ENCODE measurements around the gene NUMB.

DNA sequence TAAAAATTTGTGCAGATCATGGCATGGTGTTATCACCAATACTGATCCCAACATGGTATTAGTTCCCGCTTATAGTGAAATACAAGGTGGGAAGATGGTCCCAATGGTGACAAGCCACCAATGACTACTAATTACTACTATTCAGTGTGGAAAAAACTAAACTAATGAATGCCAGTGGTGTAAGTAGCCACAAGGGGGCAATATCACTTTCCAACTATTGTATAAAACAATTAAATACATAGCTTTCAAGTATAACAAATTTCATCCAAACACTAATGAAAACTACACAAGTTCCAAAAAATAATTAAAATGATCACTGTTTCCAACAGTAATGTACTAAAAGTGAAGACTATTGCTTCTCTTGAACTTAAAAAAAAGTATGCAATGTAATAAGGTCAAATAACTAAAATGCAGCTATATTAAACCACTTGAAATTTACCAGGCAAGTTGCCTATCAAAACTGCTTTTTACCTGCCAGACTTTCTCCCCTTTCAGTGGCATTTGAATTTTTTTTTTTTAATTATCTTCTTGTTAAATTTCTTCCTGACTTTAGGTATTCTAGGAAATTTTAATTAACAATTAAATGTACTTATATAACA, 163.0 kb downstream of the NUMB start:
- TF ChIP-seq POLR2AphosphoS5 (IDR thresholded peaks at IDR 0.05; ENCODE audit: low read depth, low read length) (no peak), SIN3A (IDR thresholded peaks at IDR 0.05; ENCODE audit: borderline replicate concordance, insufficient read depth, low read length) (no peak), TAF1 (IDR thresholded peaks at IDR 0.05; ENCODE audit: borderline replicate concordance, insufficient read depth, low read length) (no peak)
- TF ChIP-seq, protein P1, sequence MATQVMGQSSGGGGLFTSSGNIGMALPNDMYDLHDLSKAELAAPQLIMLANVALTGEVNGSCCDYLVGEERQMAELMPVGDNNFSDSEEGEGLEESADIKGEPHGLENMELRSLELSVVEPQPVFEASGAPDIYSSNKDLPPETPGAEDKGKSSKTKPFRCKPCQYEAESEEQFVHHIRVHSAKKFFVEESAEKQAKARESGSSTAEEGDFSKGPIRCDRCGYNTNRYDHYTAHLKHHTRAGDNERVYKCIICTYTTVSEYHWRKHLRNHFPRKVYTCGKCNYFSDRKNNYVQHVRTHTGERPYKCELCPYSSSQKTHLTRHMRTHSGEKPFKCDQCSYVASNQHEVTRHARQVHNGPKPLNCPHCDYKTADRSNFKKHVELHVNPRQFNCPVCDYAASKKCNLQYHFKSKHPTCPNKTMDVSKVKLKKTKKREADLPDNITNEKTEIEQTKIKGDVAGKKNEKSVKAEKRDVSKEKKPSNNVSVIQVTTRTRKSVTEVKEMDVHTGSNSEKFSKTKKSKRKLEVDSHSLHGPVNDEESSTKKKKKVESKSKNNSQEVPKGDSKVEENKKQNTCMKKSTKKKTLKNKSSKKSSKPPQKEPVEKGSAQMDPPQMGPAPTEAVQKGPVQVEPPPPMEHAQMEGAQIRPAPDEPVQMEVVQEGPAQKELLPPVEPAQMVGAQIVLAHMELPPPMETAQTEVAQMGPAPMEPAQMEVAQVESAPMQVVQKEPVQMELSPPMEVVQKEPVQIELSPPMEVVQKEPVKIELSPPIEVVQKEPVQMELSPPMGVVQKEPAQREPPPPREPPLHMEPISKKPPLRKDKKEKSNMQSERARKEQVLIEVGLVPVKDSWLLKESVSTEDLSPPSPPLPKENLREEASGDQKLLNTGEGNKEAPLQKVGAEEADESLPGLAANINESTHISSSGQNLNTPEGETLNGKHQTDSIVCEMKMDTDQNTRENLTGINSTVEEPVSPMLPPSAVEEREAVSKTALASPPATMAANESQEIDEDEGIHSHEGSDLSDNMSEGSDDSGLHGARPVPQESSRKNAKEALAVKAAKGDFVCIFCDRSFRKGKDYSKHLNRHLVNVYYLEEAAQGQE (IDR thresholded peaks at IDR 0.05; ENCODE audit: insufficient read depth in 1 of 2, low read depth in 2 of 2, low read length in 2 of 2), result no peak

Data from PFSK-1 (cell line).